BE2C (cell line): Measurements from ENCODE around the gene MAGI1.

Source experiments
- DNase-seq: peaks from one replicate; pipeline ENCODE4 v3.0.0-alpha.2; 2020
- H3K27me3 ChIP-seq: fragments of 250-450 bp; sonication (Bioruptor Pico); 2 replicates; pipeline ENCODE4 v1.5.1; 2020; ENCODE audit warnings: mild to moderate bottlenecking
- H3K36me3 ChIP-seq: fragments of 250-450 bp; sonication (Bioruptor Pico); 2 replicates; pipeline ENCODE4 v1.5.1; 2020; ENCODE audit warnings: mild to moderate bottlenecking
- H3K4me1 ChIP-seq: fragments of 250-450 bp; sonication (Bioruptor Pico); 2 replicates; pipeline ENCODE4 v1.5.1; 2020
- H3K4me3 ChIP-seq: 2 replicates; pipeline ENCODE4 v1.5.1; 2011; ENCODE audit warnings: low read depth, low read length
- H3K9me3 ChIP-seq: fragments of 250-450 bp; sonication (Bioruptor Pico); 2 replicates; pipeline ENCODE4 v1.5.1; 2020
- CTCF ChIP-seq: IDR thresholded peaks from 2 replicates; pipeline ENCODE4 v1.5.1; 2012; ENCODE audit warnings: mild to moderate bottlenecking, low read depth, low read length

The MAGI1 gene

DNA sequence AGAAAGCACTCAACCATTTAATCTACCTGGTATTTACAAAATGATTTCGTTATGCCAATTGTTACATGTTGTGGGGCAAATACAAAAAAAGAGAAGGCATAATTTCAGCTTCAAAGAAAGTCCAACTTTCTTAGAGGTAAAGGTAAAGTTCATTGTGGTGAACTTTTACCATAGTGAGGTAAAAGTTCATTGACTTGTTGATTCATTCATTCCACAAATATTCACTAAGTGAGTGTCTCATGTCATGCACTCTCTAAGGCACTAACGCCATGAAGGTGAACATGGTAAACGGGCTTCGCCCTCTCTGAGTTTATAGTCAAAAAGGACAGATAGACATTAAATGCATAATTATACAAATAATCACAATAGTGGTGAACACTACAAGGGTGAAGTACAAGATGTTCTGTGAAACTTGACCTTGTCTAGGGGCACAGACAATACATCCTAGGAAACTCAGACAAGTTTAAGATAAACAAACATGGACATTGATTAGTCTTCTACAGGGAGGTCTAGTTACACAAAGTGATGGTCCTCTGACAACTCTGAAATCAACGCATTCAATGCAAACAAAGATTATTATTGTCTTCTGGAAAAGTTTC lies 378.6 kb downstream of the MAGI1 start:
- Histone ChIP-seq H3K27me3 (no peaks in the 10 kb centered on the region), H3K9me3 (no peaks in the 10 kb centered on the region), H3K4me3 (no peak overlapping the region), H3K4me1 (no peaks in the 10 kb centered on the region), H3K36me3 (no peaks in the 10 kb centered on the region)
- no peak for TF ChIP-seq CTCF
- DNase-seq = no peak

DNA sequence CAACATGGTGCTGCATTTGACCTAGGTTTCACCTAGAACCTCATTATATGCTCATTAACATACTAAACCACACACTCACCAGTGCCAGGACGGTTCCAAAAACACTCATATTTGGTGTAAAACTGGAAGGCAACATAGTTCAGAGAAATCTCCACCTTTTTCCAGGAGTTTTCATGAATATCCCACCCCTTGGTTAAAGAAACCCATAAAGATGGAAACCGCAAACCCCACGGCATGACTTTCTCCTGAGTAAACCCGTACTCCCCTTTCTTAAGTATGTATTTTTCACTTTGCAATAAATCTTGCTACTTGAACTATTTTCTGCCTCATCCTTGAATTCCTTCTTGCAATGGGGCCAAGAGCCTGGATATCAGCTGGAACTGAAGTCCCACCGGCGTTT lies 379.3 kb downstream of the MAGI1 start:
- H3K9me3 ChIP-seq = no peaks in the 10 kb centered on the region
- no peaks in the 10 kb centered on the region for H3K4me1 ChIP-seq
- no peak overlapping the region for H3K4me3 ChIP-seq
- DNase-seq = no peak
- H3K36me3 ChIP-seq = no peaks in the 10 kb centered on the region
- TF ChIP-seq CTCF = no peak
- H3K27me3 ChIP-seq = no peaks in the 10 kb centered on the region

GRCh38 chr3:65658401-65658800 lies 380.3 kb downstream of the MAGI1 start:
- Histone ChIP-seq H3K27me3 (no peaks in the 10 kb centered on the region), H3K4me1 (no peaks in the 10 kb centered on the region), H3K9me3 (no peaks in the 10 kb centered on the region), H3K36me3 (no peaks in the 10 kb centered on the region), H3K4me3 (no peak overlapping the region)
- DNase-seq = no peak
- TF ChIP-seq CTCF = no peak

GRCh38 chr3:65655061-65655460 lies 383.7 kb downstream of the MAGI1 start:
- Histone ChIP-seq H3K4me1 (no peaks in the 10 kb centered on the region), H3K9me3 (no peaks in the 10 kb centered on the region; the same call in 1 of the 2 replicates), H3K4me3 (no peak overlapping the region), H3K27me3 (no peaks in the 10 kb centered on the region), H3K36me3 (no peaks in the 10 kb centered on the region)
- DNase-seq = no peak
- TF ChIP-seq CTCF = no peak

GRCh38 chr3:65653731-65654130 lies 385.0 kb downstream of the MAGI1 start:
- Histone ChIP-seq H3K4me3 (no peak overlapping the region), H3K27me3 (no peaks in the 10 kb centered on the region), H3K9me3 (peaks cover 2% of the 10 kb centered on the region; the same call in 1 of the 2 replicates), H3K4me1 (no peaks in the 10 kb centered on the region), H3K36me3 (no peaks in the 10 kb centered on the region)
- TF ChIP-seq CTCF = no peak
- no peak for DNase-seq

DNA sequence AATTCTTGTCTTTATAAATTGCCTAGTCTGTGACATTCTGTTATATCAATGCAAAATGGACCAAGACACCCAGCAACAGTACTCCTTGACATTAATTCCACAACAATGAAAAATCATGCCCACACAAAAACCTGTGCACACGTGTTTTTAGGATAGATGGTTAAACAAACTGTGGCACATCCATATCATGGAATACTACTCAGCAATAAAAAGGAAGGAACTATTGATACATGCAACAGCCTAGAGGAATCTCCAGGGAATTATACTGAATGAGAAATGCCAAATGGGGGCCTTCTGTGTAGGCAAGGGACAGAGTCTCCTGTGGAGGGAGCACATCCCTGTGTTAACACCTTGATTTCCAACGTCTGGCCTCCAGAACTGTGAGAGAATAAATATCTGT lies 388.5 kb downstream of the MAGI1 start:
- no peaks in the 10 kb centered on the region for H3K4me1 ChIP-seq
- H3K4me3 ChIP-seq = no peak overlapping the region
- H3K9me3 ChIP-seq = peaks cover 2% of the 10 kb centered on the region; the same call in 1 of the 2 replicates
- H3K36me3 ChIP-seq = no peaks in the 10 kb centered on the region
- no peak for TF ChIP-seq CTCF
- DNase-seq = no peak
- H3K27me3 ChIP-seq = no peaks in the 10 kb centered on the region
